K562 (cell line): ENCODE data around the gene POLR3A. TPM values are rescaled to one million over a fixed set of nuclear protein-coding genes. Genes with fewer than 3 reads are reported as not detected.

Source experiments
- CTCFL ChIP-seq: IDR thresholded peaks from 2 replicates; pipeline ENCODE4 v1.6.1; 2011; ENCODE audit warnings: borderline replicate concordance, low read depth, mild to moderate bottlenecking, moderate library complexity, low read length; ENCODE audit not compliant: insufficient read depth, poor library complexity, severe bottlenecking
- KLF13 ChIP-seq: fragments of 450-650 bp; IDR thresholded peaks from 2 replicates; pipeline ENCODE4 v1.6.1; 2016; ENCODE audit warnings: missing genetic modification characterization, low read depth, mild to moderate bottlenecking, missing compliant biosample characterization, moderate library complexity, borderline replicate concordance
- MGA ChIP-seq: fragments of 450-650 bp; IDR thresholded peaks from 2 replicates; pipeline ENCODE4 v1.6.1; 2016; ENCODE audit warnings: mild to moderate bottlenecking, moderate library complexity
- MIER1 ChIP-seq: fragments of 450-650 bp; IDR thresholded peaks from 2 replicates; pipeline ENCODE4 v1.6.1; 2016; ENCODE audit warnings: antibody characterized with exemption, mild to moderate bottlenecking, low read depth
- NR0B1 ChIP-seq: fragments of 450-650 bp; IDR thresholded peaks from one replicate; pipeline ENCODE4 v1.6.1; 2018; ENCODE audit warnings: mild to moderate bottlenecking, moderate library complexity; ENCODE audit not compliant: partially characterized antibody
- ZNF165 ChIP-seq: fragments of 250-450 bp; sonication (Bioruptor Pico); IDR thresholded peaks from 2 replicates; pipeline ENCODE4 v1.4.0; 2020; ENCODE audit warnings: borderline replicate concordance
- polyA plus RNA-seq, 8 experiments: library from polyadenylated mRNA; depleted of rRNA in 4 of 8; stranded (reverse) in 5 of 8; unstranded in 3 of 8; fragments of >200 nt; fragmentation: Nextera tagmentation in 2 of 8; fragmentation: Illumina TruSeq in 1 of 8; extraction: Ambion mirVana in 2 of 8; extraction: Trizol in 1 of 8; gene quantifications; 2 replicates each; pipeline versions ENCODE4 v1.2.1 to v1.2.3, GENCODE V29; 2011 to 2014; ENCODE audit warnings: inconsistent platforms in 1 of 8, missing spikeins in 1 of 8
- total RNA-seq, 7 experiments: library from RNA; depleted of rRNA in 6 of 7; stranded (reverse); fragments of >200 nt in 6 of 7; fragmentation: Illumina TruSeq in 2 of 7; extraction: Trizol in 2 of 7; gene quantifications; 2 replicates each; pipeline versions ENCODE4 v1.2.1 to v1.2.3, GENCODE V29; 2011 to 2021; ENCODE audit warnings: low replicate concordance in 1 of 7

Gene POLR3A
- total and polyA plus RNA-seq, 9 of the 15 experiments (the other 6 are each of a cell fraction or from before 2014, with no cell fraction given), result 14.9 to 37.0 (median 26.7) TPM

DNA sequence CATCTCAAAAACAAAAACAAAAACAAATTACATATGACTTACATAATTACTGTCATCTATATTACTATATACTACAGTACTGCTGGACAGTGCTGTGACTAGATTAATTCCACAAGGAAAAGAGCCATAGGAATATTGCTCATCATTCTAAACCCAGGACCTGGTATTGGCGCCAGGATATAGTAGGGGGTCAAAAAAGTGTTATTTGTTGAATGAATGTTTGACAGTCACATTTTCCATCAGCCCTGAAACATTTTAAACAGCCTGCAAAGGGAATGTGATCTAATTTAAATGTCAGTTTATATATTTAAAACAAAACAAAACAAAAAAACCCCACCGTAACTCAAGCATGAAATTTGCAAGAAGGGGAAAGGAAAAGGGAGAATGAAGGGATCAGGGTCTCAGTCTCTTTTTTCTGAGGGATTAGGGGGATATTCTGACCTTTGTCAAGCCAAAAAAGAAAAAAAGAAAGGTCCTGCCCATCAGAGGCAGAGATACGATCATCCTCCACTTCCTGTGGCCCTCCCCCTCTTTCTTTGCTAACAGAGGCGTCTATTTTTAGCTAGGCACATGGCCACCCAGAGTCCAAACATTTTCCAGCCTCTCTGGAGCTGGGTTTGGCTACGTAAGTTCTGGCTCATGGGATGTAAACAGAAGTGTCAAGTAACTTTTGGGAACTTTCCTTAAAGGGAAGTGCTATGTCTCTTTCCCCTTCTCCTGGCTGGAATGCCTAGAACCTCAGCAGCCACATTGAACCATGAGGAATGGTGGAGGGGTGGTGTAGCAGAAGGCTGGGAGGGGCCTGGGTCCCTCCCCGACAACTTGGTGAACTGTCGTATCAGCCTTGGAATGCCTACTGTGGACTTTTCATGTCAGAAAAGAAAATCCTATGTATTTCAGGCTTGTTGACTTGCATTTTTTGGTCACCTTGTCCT is 58.2 kb downstream of the POLR3A start (continued):
- TF ChIP-seq MGA (peak; percentile 95), KLF13 (tag) (peak; percentile 40; the same call in 1 of the 2 replicates), ZNF165 (0 out of 2 replicates have a peak, but pooled peaks have one; percentile 57), NR0B1 (no peak), MIER1 (no peak), CTCFL (no peak)
